SK-MEL-5 (cell line): Measurements from ENCODE around the gene MTMR6. TPM values are rescaled to one million over a fixed set of nuclear protein-coding genes. Genes with fewer than 3 reads are reported as not detected.
"Not testable (repeated sequence)": the region's sequence is repeated elsewhere in the genome, so short reads cannot be mapped to it uniquely, and the experiment has no call there.

Experiments
- DNase-seq: peaks from one replicate; pipeline ENCODE4 v3.0.0-alpha.2; 2016; ENCODE audit warnings: low read depth, low spot score
- in situ Hi-C: cut with HindIII; loops from 2 replicates; pipeline ENCODE4 v1.10.0; 2016; ENCODE audit warnings: low sequenced_read_pairs, high pct_unique_total_duplicates, low pct_unique_long_range_greater_than_20kb
- polyA plus RNA-seq, 2 experiments: library from polyadenylated mRNA; depleted of rRNA; stranded (reverse); fragments of >200 nt; gene quantifications; 2 replicates each; pipeline ENCODE4 v1.2.3, GENCODE V29; 2015
- total RNA-seq: library from RNA; depleted of rRNA; stranded (reverse); fragments of >200 nt; shearing (Covaris generic); gene quantifications from 2 replicates; pipeline ENCODE4 v1.2.3, GENCODE V29; 2014; rRNA removed

The MTMR6 gene
- 26.6 and 28.4 TPM in 2 replicates for total RNA-seq
- polyA plus RNA-seq (2015; cell fraction: cytosol; rRNA removed): 18.8 and 26.9 TPM in 2 replicates
- polyA plus RNA-seq (2015; cell fraction: nucleus; rRNA removed): 14.9 and 15.2 TPM in 2 replicates

GRCh38 chr13:25286969-25287961 lies at the start of gene MTMR6:
Gene MTMR6, minus strand, starts transcription at chr13:25287488. Its CDS starts 241 bp downstream, at chr13:25287247.
- in situ Hi-C loops: no loop called here

GRCh38 chr13:25335856-25336255 lies 48.6 kb upstream of the MTMR6 start:
- in situ Hi-C loops: no loop called here
- no peak for DNase-seq

More at GRCh38 chr13:25286969-25287961, at the start of gene MTMR6:
- peak; percentile 84 for DNase-seq

DNA sequence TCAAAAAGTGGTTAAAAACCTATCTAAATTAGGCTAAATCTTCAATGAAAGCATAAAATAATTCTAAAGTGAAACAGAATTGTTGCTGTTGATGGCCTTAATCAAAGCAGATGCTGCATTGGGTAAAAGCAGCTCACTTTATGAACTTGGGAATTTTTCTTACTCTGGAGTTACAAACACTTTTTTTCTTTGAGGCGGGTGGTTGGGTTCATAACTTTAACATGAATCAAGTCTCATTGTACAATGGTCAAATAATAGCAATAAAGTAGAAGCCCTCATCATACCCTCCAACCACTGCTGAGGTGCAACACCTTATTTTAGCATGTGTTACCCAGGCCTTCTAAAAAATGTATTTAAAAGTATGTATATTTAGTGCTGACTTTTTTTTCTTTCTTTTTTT lies 43.3 kb upstream of the MTMR6 start:
- in situ Hi-C loops: no loop called here
- DNase-seq: no peak

DNA sequence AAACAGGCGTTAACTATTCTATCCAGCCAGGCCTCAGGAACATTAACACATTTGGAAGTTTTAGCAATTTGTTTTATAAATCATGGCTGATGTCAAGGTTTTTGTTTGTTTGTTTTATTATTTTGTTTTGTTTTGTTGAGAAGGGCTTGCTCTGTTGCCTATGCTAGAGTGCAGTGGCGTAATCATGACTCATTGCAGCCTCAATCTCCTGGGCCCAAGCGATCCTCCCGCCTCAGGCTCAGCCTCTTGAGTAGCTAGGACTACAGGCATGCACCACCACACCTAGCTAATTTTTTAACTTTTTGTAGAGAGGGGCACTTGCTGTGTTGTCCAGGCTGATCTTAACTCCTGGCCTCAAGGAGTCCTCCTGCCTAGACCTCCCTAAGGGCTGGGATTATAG lies 42.4 kb upstream of the MTMR6 start:
- in situ Hi-C loops: no loop called here
- DNase-seq: no peak

DNA sequence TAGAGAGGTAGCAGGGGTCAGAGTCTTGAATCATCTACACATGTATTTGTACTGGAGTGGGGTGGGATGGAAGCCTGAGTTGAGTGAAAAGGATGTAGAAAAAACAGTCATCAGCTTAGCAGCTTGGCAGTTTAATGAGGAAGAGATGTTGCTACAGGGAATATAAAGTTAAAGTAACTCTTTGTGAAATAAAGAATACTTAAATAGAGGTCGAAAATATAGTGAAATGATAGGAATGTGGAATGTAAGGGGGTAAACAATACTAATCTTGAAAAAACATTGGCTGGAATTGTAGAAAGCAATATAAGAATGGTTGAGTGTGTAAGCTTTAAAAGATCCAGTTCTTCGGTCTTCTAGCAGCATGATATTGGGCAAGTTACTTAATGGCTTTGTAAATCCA lies 36.8 kb upstream of the MTMR6 start:
- in situ Hi-C loops: no loop called here
- DNase-seq: no peak

DNA sequence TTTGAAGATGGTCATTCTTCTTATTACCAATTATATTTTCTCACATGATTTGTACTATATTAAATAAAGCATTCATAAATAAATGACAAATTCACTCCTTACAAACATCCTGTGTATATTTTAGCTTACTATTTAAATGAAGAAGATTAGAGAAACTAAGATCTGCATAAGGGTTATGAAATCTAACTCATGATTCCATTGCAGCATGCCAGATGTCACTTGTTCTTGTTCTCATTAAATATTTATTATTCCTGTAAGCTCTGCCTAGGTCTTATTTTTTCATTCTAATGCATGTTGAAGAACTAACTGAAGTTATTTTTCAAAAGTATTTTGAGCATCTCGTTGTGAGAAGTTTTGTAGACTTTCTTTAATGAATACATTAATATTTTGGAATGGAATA lies 32.5 kb upstream of the MTMR6 start:
- in situ Hi-C loops: no loop called here
- no peak for DNase-seq

GRCh38 chr13:25318946-25319345 lies 31.7 kb upstream of the MTMR6 start:
- DNase-seq: peak; percentile 16
- in situ Hi-C loops: not testable (repeated sequence)

DNA sequence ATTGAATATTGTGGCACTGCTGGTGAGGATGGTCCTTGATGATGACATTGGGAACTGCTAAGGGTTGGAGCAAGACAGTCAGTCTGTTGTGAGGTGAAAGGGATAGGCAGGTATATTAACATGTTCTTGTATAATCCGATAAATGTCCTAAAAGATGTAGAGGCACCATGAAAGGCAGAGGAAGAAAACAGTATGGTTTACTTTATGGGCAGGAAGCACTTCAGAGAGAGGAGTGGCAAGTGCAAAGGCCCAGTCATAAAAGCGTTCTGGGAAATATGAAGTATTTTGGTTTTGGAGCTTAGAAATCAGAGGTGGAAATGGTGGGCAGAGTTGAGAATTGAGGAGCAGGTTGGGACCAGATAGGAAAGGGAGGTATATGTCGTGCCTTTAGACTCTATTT lies 23.6 kb upstream of the MTMR6 start:
- in situ Hi-C loops: no loop called here
- no peak for DNase-seq

GRCh38 chr13:25306671-25307464 lies 19.6 kb upstream of the MTMR6 start:
- no peak for DNase-seq
- in situ Hi-C loops: no loop called here

DNA sequence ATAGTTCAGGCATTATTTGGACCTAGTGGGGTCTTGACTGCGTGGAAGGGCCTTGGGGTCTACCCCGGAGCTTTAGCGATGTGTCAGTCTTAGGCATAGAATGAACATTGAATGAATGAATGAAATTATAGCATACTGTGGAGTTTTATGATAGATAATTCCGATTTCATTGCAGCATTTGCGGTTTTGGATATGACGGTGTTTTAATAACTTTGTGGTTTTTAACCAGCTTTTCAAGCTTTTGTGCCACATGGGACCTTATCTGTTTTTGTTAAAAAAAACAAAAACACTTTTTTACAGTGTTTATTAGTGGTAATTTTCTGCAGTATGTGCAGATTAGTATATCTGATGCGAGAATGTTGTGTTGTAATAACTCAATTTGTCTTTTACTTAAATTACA lies 14.8 kb upstream of the MTMR6 start:
- in situ Hi-C loops: no loop called here
- DNase-seq: no peak

GRCh38 chr13:25301347-25302113 lies 14.2 kb upstream of the MTMR6 start, which contains the start of gene NUP58:
Gene NUP58, plus strand, starts transcription at chr13:25301625. Its CDS starts 149 bp downstream, at chr13:25301774.
- peak; percentile 94 for DNase-seq
- in situ Hi-C loops: no loop called here

DNA sequence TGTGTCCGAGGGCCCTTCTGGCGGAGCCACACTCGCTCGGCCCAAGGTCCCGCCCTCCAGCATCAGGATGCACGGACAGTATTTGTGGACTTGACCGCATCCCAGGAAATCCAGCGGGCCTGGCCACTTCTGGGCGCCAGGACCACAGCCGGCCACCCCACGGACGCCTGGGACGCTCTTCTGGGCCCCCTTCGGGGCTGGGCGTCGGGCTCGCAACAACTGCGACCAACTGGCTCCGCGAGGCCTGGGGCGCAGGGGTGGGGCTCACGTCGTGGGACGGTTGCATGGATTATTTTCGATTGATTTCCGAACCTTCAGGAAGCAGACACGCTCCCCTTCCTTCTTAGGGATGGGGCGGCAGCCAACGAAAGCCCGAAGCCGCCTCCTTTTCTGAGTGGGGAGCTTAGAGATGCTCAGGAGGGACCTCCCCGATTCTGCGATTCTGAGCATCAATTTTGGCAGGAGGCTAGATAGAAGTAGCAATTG lies 13.6 kb upstream of the MTMR6 start:
- no peak for DNase-seq
- in situ Hi-C loops: no loop called here

DNA sequence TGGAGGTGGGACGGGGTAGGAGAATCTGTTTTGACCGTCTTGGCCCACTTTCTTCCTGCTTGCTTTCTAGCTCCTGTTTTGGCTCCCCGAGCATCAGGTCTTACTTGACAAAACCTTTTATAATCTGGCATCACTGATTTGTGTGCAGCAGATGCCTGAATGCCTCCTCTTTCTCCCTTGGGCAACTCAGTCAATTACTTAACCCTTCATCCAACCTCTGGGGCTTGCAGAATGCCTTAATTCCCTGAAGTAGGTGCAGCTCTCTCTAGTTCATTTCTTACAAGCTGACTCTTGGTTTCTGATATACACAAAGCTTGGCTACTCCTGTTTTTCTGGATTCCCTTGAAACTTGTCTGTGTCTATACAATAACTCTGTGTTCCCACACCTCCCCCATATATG lies 8.4 kb upstream of the MTMR6 start:
- no peak for DNase-seq
- in situ Hi-C loops: no loop called here

DNA sequence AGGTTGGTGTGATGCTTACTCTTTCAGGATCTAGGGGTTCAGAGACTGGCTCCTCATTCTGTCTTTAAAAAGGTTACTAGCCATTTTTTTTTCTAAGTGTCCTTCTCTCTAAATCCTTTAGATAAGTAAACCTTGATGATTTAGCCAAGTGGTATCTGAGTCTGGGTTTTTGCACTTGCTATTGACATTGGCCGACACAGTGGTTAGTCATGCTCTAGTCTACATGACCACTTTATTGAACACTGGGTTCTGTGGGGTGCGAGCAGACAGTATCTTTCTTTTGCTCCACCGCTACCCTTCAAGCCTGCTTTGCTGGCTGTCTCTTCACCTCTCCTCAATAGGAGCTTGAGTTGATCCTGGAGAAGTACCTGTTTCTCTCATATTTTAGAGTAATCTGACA lies 7.9 kb upstream of the MTMR6 start:
- DNase-seq: no peak
- in situ Hi-C loops: no loop called here

- peak; percentile 55 for DNase-seq
- in situ Hi-C loops: no loop called here
Measured at GRCh38 chr13:25292301-25292700, 5.0 kb upstream of the MTMR6 start.

GRCh38 chr13:25291691-25292090 lies 4.4 kb upstream of the MTMR6 start:
- in situ Hi-C loops: no loop called here
- no peak for DNase-seq

DNA sequence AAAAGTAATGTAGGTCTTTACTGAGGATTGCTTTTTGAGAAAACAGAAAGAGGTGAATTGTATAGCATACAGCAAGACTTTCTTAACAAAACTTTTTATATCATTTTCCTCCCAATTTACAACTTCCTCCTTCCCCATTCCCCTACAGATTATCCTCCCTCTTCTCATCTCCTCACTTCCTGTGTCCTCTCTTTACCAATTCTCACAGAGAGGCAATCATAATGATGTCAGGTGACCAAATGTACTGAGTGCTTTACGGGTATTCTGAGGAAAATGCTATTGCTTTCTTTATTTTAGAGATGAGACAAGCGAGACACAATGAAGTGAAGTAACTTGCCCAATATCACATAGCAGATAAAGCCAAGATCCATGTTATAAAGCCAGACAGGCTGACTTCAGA lies 1.7 kb upstream of the MTMR6 start:
- peak; percentile 36 for DNase-seq
- in situ Hi-C loops: no loop called here
